HG03521 (cell line): ENCODE measurements around the gene HVCN1.
"Not testable (repeated sequence)": the region's sequence is repeated elsewhere in the genome, so short reads cannot be mapped to it uniquely, and the experiment has no call there.

ENCODE experiments used
- ATAC-seq: cut with Tn5 transposase; IDR thresholded peaks from one replicate; pipeline ENCODE4 v1.9.1; 2021; ENCODE audit warnings: mild to moderate bottlenecking, moderate library complexity; ENCODE audit not compliant: unreplicated experiment

The HVCN1 gene

DNA sequence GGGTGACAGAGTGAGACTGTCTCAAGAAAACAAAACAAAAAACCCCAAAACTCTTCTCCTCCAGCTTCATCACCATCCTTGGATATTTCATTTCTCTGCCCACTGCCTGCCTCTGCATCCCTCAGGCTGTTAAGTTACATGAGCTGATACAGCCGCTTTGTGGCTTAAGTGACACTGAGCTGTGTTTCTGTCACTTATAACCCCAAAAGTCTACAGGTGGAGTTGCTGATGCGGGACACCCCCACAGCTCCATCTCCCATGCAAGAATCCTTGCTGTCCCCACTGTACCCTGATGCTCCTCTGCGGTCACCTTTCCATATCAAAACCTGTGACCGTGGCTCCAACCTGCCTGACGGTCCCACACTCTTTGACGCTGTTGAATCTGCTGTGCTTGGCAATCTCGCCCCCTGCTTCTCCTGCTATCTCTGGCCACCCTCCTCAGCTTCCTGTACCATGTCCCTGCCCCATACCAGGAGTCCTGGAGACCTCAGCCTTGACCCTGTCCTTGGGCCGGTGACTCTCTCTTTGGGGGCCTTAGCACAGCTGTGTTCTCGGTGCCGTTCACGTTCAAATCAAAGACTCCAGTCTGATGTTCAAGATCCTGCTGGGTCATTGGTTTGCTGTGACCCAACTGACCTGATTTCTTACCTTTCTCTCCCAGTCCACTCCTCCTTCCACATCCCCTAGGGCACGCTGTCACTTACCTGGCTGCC is 20.3 kb downstream of the HVCN1 start:
- no peak for ATAC-seq

GRCh38 chr12:110667671-110668070 is 21.2 kb downstream of the HVCN1 start:
- ATAC-seq, result no peak

DNA sequence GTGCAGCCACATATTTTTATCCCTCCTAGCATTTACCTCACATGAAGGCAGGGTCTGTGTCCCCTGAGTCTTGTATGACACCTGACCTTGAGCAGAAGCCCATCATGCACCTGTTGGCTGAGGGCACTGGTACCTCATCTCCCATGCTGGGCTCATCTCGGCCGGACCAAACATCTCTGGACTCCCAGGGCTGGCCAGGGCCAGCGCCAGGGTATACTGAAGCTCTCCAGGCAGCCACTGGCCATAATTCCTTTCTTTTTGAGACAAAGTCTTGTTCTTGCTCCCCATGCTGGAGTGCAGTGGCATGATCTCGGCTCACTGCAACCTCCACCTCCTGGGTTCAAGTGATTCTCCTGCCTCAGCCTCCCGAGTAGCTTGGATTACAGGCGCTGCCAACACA is 22.0 kb downstream of the HVCN1 start:
- ATAC-seq, result no peak

- ATAC-seq, result peak; percentile 84
Measured at GRCh38 chr12:110661337-110661972, 27.5 kb downstream of the HVCN1 start.

- no peak for ATAC-seq
Measured at GRCh38 chr12:110658878-110659277, 30.0 kb downstream of the HVCN1 start.

- no peak for ATAC-seq
Measured at GRCh38 chr12:110658242-110658641, 30.7 kb downstream of the HVCN1 start.

- ATAC-seq, result no peak
Measured at GRCh38 chr12:110657747-110658146, 31.2 kb downstream of the HVCN1 start.

- ATAC-seq, result no peak
Measured at GRCh38 chr12:110656071-110656655, 32.8 kb downstream of the HVCN1 start.

- not testable (repeated sequence) for ATAC-seq
Measured at GRCh38 chr12:110654238-110654637, 34.7 kb downstream of the HVCN1 start.

- ATAC-seq, result no peak
Measured at GRCh38 chr12:110649341-110649847, 39.5 kb downstream of the HVCN1 start.

DNA sequence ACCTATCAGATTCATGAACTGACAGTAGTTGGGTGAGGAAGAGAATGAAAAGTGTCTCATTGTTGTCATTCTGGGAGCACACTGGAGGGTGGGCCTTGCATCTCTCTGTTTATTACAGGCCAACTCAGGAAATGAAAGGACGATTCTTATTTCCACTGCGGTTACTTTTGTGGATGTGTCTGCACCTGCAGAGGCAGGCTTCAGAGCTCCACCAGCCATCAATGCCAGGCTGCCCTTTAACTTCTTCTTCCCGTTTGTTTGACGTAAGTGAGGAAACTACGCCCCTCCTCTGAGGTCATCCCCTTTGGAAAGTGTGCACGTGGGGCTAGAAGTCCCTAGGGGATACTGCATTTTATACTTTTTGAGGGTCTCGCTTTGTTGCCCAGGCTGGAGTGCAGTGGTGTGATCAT is 41.3 kb downstream of the HVCN1 start:
- no peak for ATAC-seq

DNA sequence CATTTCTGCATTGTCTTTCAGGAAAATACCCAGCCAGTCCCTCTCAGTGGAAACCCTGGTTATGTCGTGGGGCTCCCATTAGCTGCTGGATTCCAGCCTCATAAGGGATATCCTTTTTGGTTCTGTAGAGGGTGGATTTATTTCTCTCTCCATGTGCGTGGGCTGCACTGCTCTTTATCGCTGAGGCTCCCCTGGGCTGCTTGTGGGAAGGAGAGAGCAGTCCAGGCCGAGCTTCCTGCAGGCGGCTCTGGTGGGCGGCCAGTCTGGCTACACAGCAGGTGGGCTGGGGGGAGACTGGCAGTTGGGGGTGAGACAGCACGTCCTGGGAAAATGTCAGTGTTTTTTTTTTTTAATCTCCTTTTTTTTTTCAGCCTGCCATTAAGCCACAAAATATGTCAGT is 47.4 kb downstream of the HVCN1 start:
- no peak for ATAC-seq

DNA sequence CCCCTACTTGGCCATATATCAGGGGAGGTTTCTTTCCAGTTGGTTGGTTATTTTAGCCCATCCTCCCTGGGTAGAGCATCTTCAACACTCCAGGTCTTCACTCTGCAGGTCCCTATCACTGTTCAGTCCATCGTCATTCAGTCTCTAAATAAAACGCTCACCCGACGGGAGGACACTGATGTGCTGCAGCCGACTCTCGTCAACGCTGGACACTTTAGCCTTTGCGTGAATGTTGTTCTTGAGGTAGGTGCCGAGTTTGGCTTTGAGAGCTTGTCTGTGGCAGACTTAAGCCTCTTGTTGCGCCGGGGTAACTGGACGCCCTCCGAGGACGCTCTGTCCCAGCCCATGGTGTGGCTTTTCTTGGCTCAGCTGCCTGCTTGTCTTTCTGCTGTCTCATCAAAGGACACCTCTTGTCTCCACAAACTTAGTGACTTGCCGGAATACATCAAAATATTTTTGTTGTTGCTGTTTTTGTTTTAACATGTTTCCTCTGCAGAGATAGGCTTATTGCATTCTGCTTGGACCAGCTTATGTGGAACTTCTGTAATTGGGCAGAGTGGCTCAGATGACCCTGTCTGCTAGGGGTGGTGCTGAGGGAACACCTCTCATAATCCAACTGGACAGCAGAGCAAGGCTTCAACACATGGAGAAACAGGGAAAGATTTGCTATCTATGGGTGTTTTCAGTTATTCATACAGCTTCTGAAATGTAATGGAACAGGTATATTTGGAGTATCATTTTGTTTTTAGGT is 48.5 kb downstream of the HVCN1 start:
- ATAC-seq, result no peak

DNA sequence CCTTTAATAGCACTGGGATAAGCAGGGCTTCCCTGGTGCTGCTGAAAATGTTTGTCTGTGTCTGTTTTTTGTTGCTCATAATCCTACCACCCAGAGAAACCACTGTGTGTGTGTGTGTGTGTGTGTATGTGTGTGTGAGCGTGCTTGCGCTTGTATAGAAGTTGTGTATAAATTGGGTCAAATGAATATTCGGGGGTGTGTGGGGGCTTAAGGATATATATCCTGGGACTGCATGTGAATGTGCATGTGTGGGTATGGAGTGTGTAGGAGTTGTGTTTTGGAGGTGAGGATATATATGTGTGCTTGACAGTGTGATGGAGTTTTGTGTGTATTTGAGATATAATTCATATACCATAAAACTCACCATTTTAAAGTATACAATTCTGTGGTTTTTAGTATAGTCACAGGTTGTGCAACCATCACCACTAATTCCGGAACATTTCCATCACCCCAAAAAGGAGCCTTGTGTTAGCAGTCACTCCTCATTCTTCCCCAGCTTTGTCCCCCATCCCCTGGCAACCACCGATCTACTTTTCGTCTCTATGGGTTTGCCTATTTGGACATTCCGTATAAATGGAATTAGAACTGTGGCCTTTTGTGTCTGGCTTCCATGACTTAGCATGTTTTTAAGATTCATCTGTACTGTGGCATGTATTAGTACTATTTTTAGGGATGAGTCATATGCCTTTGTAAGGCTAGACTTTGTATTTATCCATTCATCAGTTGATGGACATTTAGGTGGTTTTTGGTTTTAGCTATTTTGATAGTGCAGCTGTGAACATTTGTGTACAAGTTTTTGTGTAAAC is 49.4 kb downstream of the HVCN1 start:
- ATAC-seq, result no peak

GRCh38 chr12:110638796-110639195 is 50.1 kb downstream of the HVCN1 start:
- no peak for ATAC-seq

- no peak for ATAC-seq
Measured at GRCh38 chr12:110637869-110638441, 51.0 kb downstream of the HVCN1 start.

GRCh38 chr12:110636516-110636915 is 52.4 kb downstream of the HVCN1 start:
- no peak for ATAC-seq

GRCh38 chr12:110635055-110635454 is 53.9 kb downstream of the HVCN1 start:
- ATAC-seq, result no peak

DNA sequence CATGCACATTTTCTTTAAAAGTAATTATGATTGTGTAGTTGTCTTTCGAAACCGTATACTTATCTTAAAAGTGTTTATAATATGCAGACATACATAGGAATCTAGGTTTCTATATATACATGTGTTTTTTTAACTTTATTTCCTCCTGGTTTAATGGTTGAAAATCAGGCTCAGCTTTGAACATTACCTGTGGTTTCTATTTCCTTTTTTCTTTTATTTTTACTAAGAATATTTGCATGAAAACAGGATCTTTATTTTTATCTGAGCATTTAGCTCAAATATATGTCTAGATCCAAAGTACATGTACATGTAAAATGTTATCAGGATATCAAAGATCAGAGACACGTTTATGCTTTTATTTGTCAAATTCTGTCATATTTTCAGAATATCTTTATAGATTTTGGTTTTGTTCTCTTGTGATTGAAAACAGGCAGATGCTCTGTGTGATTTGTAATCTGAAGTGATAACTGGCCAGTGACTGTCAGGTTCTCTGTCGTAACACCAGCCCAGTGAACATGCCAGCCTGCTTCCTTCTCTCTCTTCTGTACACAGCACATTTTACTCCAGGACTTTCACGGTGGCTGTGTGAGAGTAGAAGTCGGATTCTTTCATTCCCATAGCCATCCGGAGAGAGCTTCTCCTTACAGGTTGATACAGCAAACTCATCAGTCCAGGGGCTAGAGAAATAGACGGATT is 61.3 kb downstream of the HVCN1 start:
- ATAC-seq, result no peak

- no peak for ATAC-seq
Measured at GRCh38 chr12:110622582-110622981, 66.3 kb downstream of the HVCN1 start.
